ENCODE results near the gene HSPA9.

- TF ChIP-seq, protein P1, sequence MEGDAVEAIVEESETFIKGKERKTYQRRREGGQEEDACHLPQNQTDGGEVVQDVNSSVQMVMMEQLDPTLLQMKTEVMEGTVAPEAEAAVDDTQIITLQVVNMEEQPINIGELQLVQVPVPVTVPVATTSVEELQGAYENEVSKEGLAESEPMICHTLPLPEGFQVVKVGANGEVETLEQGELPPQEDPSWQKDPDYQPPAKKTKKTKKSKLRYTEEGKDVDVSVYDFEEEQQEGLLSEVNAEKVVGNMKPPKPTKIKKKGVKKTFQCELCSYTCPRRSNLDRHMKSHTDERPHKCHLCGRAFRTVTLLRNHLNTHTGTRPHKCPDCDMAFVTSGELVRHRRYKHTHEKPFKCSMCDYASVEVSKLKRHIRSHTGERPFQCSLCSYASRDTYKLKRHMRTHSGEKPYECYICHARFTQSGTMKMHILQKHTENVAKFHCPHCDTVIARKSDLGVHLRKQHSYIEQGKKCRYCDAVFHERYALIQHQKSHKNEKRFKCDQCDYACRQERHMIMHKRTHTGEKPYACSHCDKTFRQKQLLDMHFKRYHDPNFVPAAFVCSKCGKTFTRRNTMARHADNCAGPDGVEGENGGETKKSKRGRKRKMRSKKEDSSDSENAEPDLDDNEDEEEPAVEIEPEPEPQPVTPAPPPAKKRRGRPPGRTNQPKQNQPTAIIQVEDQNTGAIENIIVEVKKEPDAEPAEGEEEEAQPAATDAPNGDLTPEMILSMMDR (IDR thresholded peaks at IDR 0.05) = no peak
- TF ChIP-seq POLR2AphosphoS5 (IDR thresholded peaks at IDR 0.05) (no peak), EP300 (IDR thresholded peaks at IDR 0.05) (no peak), POLR2A (IDR thresholded peaks at IDR 0.05) (no peak)
Observed at GRCh38 chr5:138588013-138588788, 13.0 kb upstream of the HSPA9 start.

Data from stomach (tissue), 4 donors.